ENCODE measurements around the gene COL18A1. TPM values are rescaled to one million over a fixed set of nuclear protein-coding genes. Genes with fewer than 3 reads are reported as not detected.

COL18A1 gene
- total and polyA plus RNA-seq, 2 donors (not counting 1 experiment from before 2014, with no cell fraction given) = 15.6 to 24.7 TPM

- intact Hi-C loops (cut with micrococcal nuclease) = no loop called here
- Histone ChIP-seq H3K79me2 (ENCODE audit: control insufficient read depth, insufficient read depth, low read length) (no peaks in the 10 kb centered on the region), H3K27ac (ENCODE audit: low read length in 2 of 2) (no peak overlapping the region), H3K9me3 (ENCODE audit: control extremely low read depth in 1 of 3, control insufficient read depth in 2 of 3, insufficient read depth in 1 of 3, low read length in 2 of 3) (peaks cover 0 to 12% (median 0%) of the 10 kb centered on the region in 3 donors), H4K20me1 (ENCODE audit: control insufficient read depth, insufficient read depth, low read length, poor library complexity, severe bottlenecking) (no peaks in the 10 kb centered on the region), H3K9ac (ENCODE audit: low read length) (no peak overlapping the region), H3K4me3 (ENCODE audit: control extremely low read depth in 1 of 5, extremely low read depth in 1 of 5, insufficient read depth in 1 of 5, low read depth in 2 of 5, low read length in 4 of 5) (no peak overlapping the region), H2AFZ (ENCODE audit: insufficient read depth, low read depth, low read length, poor library complexity, severe bottlenecking) (no peak overlapping the region), H3K36me3 (replicated peaks in 1 of 2; ENCODE audit: control extremely low read depth in 1 of 2, control insufficient read depth in 1 of 2, extremely low read depth in 1 of 2, insufficient read depth in 2 of 2, low read length in 1 of 2) (no peaks in the 10 kb centered on the region), H3K4me2 (replicated peaks; ENCODE audit: low read depth, low read length, poor library complexity, severe bottlenecking) (no peak overlapping the region), H3K27me3 (replicated peaks in 1 of 4; ENCODE audit: control extremely low read depth in 1 of 4, control insufficient read depth in 3 of 4, insufficient read depth in 4 of 4, low read length in 3 of 4) (peaks cover 0 to 8% (median 0%) of the 10 kb centered on the region in 4 experiments), H3K4me1 (ENCODE audit: control insufficient read depth in 2 of 2, insufficient read depth in 2 of 2, low read length in 2 of 2) (no peaks in the 10 kb centered on the region)
- DNase-seq = no peak
- ATAC-seq (ENCODE audit: low read depth) = no peak
- 89% methylated on average over 26 of the region's 28 CpGs for WGBS (ENCODE audit: insufficient coverage)
- POLR2A ChIA-PET = no interaction called here
- Mint-ChIP-seq H3K4me1 (no peaks in the 10 kb centered on the region), H3K27me3 (peaks cover 42% of the 10 kb centered on the region), H3K9me3 (ENCODE audit: insufficient read depth) (no peaks in the 10 kb centered on the region), H3K27ac (no peak overlapping the region), H3K4me3 (no peak overlapping the region)
- no peak for TF ChIP-seq EZH2 (IDR thresholded peaks at IDR 0.05; ENCODE audit: borderline replicate concordance, insufficient read depth, low read depth, low read length, poor library complexity, severe bottlenecking)
- TF ChIP-seq CTCF (IDR thresholded peaks at IDR 0.05) = no peak
- CTCF ChIA-PET = no interaction called here
Observed at GRCh38 chr21:45381865-45382696, 22.9 kb upstream of the COL18A1 start.

GRCh38 chr21:45382697-45382997 lies 22.3 kb upstream of the COL18A1 start:
- Histone ChIP-seq H3K79me2 (ENCODE audit: control insufficient read depth, insufficient read depth, low read length) (no peaks in the 10 kb centered on the region), H3K4me3 (ENCODE audit: control extremely low read depth in 1 of 5, extremely low read depth in 1 of 5, insufficient read depth in 1 of 5, low read depth in 2 of 5, low read length in 4 of 5) (no peak overlapping the region), H3K9ac (ENCODE audit: low read length) (no peak overlapping the region), H3K27ac (ENCODE audit: low read length in 2 of 2) (no peak overlapping the region), H3K9me3 (ENCODE audit: control extremely low read depth in 1 of 3, control insufficient read depth in 2 of 3, insufficient read depth in 1 of 3, low read length in 2 of 3) (peaks cover 0 to 11% (median 0%) of the 10 kb centered on the region in 3 donors), H3K4me2 (replicated peaks; ENCODE audit: low read depth, low read length, poor library complexity, severe bottlenecking) (no peak overlapping the region), H3K36me3 (replicated peaks in 1 of 2; ENCODE audit: control extremely low read depth in 1 of 2, control insufficient read depth in 1 of 2, extremely low read depth in 1 of 2, insufficient read depth in 2 of 2, low read length in 1 of 2) (no peaks in the 10 kb centered on the region), H3K27me3 (replicated peaks in 1 of 4; ENCODE audit: control extremely low read depth in 1 of 4, control insufficient read depth in 3 of 4, insufficient read depth in 4 of 4, low read length in 3 of 4) (peaks cover 0 to 7% (median 0%) of the 10 kb centered on the region in 4 experiments), H3K4me1 (ENCODE audit: control insufficient read depth in 2 of 2, insufficient read depth in 2 of 2, low read length in 2 of 2) (no peaks in the 10 kb centered on the region), H4K20me1 (ENCODE audit: control insufficient read depth, insufficient read depth, low read length, poor library complexity, severe bottlenecking) (no peaks in the 10 kb centered on the region), H2AFZ (ENCODE audit: insufficient read depth, low read depth, low read length, poor library complexity, severe bottlenecking) (no peak overlapping the region)
- Mint-ChIP-seq H3K4me1 (no peaks in the 10 kb centered on the region), H3K4me3 (no peak overlapping the region), H3K27me3 (peaks cover 37% of the 10 kb centered on the region), H3K9me3 (ENCODE audit: insufficient read depth) (no peaks in the 10 kb centered on the region), H3K27ac (no peak overlapping the region)
- no peak for TF ChIP-seq CTCF (IDR thresholded peaks at IDR 0.05)
- TF ChIP-seq EZH2 (IDR thresholded peaks at IDR 0.05; ENCODE audit: borderline replicate concordance, insufficient read depth, low read depth, low read length, poor library complexity, severe bottlenecking) = no peak
- ChIA-PET POLR2A (no interaction called here), CTCF (no interaction called here)
- WGBS (ENCODE audit: insufficient coverage) = 86% methylated on average over 10 of the region's 10 CpGs
- intact Hi-C loops (cut with micrococcal nuclease) = no loop called here
- no peak for ATAC-seq (ENCODE audit: low read depth)
- DNase-seq = no peak
